ENCODE data around the gene SEBOX.

SEBOX gene

GRCh38 chr17:28364665-28365363, at the start of gene SEBOX:
Gene SEBOX, minus strand, starts transcription at chr17:28365199. Its CDS starts 48 bp downstream, at chr17:28365151.
- no peak for DNase-seq (ENCODE audit: low read depth in 2 of 2)

- no peak for DNase-seq (ENCODE audit: low read depth in 2 of 2)
Observed at GRCh38 chr17:28413804-28414203, 48.8 kb upstream of the SEBOX start.

- DNase-seq (ENCODE audit: low read depth in 2 of 2), result no peak
Observed at GRCh38 chr17:28412099-28412498, 47.1 kb upstream of the SEBOX start.

GRCh38 chr17:28407974-28408306, 42.9 kb upstream of the SEBOX start:
- no peak for DNase-seq (ENCODE audit: low read depth in 2 of 2)

- DNase-seq (ENCODE audit: low read depth in 2 of 2), result no peak
Observed at GRCh38 chr17:28407130-28407973, 42.4 kb upstream of the SEBOX start.

GRCh38 chr17:28406473-28406814, 41.4 kb upstream of the SEBOX start:
- DNase-seq (ENCODE audit: low read depth in 2 of 2), result no peak

GRCh38 chr17:28405632-28406472, 40.9 kb upstream of the SEBOX start, which contains the start of gene SLC46A1:
Gene SLC46A1, minus strand, starts transcription at chr17:28406212. Its CDS starts 98 bp downstream, at chr17:28406114.
- DNase-seq (ENCODE audit: low read depth in 2 of 2), result no peak

GRCh38 chr17:28404812-28405570, 40.0 kb upstream of the SEBOX start:
- no peak for DNase-seq (ENCODE audit: low read depth in 2 of 2)

- DNase-seq (ENCODE audit: low read depth in 2 of 2), result no peak
Observed at GRCh38 chr17:28404461-28404811, 39.4 kb upstream of the SEBOX start.

GRCh38 chr17:28404007-28404406, 39.0 kb upstream of the SEBOX start:
- no peak for DNase-seq (ENCODE audit: low read depth in 2 of 2)

GRCh38 chr17:28402844-28403243, 37.8 kb upstream of the SEBOX start:
- no peak for DNase-seq (ENCODE audit: low read depth in 2 of 2)

- no peak for DNase-seq (ENCODE audit: low read depth in 2 of 2)
Observed at GRCh38 chr17:28402224-28402630, 37.2 kb upstream of the SEBOX start.

- no peak for DNase-seq (ENCODE audit: low read depth in 2 of 2)
Observed at GRCh38 chr17:28399808-28400207, 34.8 kb upstream of the SEBOX start.

- no peak for DNase-seq (ENCODE audit: low read depth in 2 of 2)
Observed at GRCh38 chr17:28398280-28398981, 33.4 kb upstream of the SEBOX start.

- DNase-seq (ENCODE audit: low read depth in 2 of 2), result no peak
Observed at GRCh38 chr17:28397687-28398279, 32.8 kb upstream of the SEBOX start.

- no peak for DNase-seq (ENCODE audit: low read depth in 2 of 2)
Observed at GRCh38 chr17:28397275-28397674, 32.3 kb upstream of the SEBOX start.

GRCh38 chr17:28396635-28397239, 31.7 kb upstream of the SEBOX start:
- no peak for DNase-seq (ENCODE audit: low read depth in 2 of 2)

- no peak for DNase-seq (ENCODE audit: low read depth in 2 of 2)
Observed at GRCh38 chr17:28395968-28396367, 31.0 kb upstream of the SEBOX start.

- no peak for DNase-seq (ENCODE audit: low read depth in 2 of 2)
Observed at GRCh38 chr17:28395426-28395825, 30.4 kb upstream of the SEBOX start.
